ENCODE results near the gene ITSN2. TPM values are rescaled to one million over a fixed set of nuclear protein-coding genes. Genes with fewer than 3 reads are reported as not detected.
A peak's percentile ranks its signal among the peaks of the same experiment; 100 is the strongest.

ITSN2 gene
- total and polyA plus RNA-seq, 2 donors (not counting 1 experiment from before 2014, with no cell fraction given): 23.1 to 43.4 TPM

GRCh38 chr2:24237313-24237712, 123.0 kb downstream of the ITSN2 start:
- H3K9ac ChIP-seq (ENCODE audit: insufficient read depth, low read length): no peak overlapping the region
- H3K36me3 ChIP-seq (ENCODE audit: control insufficient read depth, insufficient read depth, low read length): no peaks in the 10 kb centered on the region
- no peak overlapping the region for H3K4me3 ChIP-seq (replicated peaks in 1 of 4; ENCODE audit: control extremely low read depth in 1 of 4, insufficient read depth in 1 of 4, low read depth in 3 of 4, low read length in 4 of 4)
- DNase-seq (ENCODE audit: low read depth in 2 of 2): no peak
- no peaks in the 10 kb centered on the region for H3K79me2 ChIP-seq (ENCODE audit: control insufficient read depth, insufficient read depth, low read length)
- no peaks in the 10 kb centered on the region for H4K20me1 ChIP-seq (ENCODE audit: control insufficient read depth, extremely low read depth, insufficient read depth, low read length)
- H3K9me3 ChIP-seq (ENCODE audit: control insufficient read depth, insufficient read depth, low read depth, low read length): no peaks in the 10 kb centered on the region
- TF ChIP-seq EZH2 (IDR thresholded peaks at IDR 0.05; ENCODE audit: low read length, missing control alignments): no peak
- no peak for TF ChIP-seq CTCF (conservative IDR thresholded peaks at IDR 0.05 in 1 of 2, IDR thresholded peaks at IDR 0.05 in 1 of 2; ENCODE audit: low read depth in 1 of 2, low read length in 2 of 2)
- no peak overlapping the region for H3K4me2 ChIP-seq (ENCODE audit: extremely low read depth, insufficient read depth, low read length)
- H3K27ac ChIP-seq (ENCODE audit: insufficient read depth, low read length): no peak overlapping the region
- H3K27me3 ChIP-seq (ENCODE audit: control insufficient read depth, insufficient read depth, low read length): no peaks in the 10 kb centered on the region
- H2AFZ ChIP-seq (ENCODE audit: low read length): no peak overlapping the region
- H3K4me1 ChIP-seq (ENCODE audit: control insufficient read depth, extremely low read depth, insufficient read depth, low read length): no peaks in the 10 kb centered on the region

GRCh38 chr2:24233321-24233720, 127.0 kb downstream of the ITSN2 start:
- H3K9ac ChIP-seq (ENCODE audit: insufficient read depth, low read length): no peak overlapping the region
- no peak overlapping the region for H3K4me2 ChIP-seq (ENCODE audit: extremely low read depth, insufficient read depth, low read length)
- H2AFZ ChIP-seq (ENCODE audit: low read length): no peak overlapping the region
- no peak overlapping the region for H3K27ac ChIP-seq (ENCODE audit: insufficient read depth, low read length)
- no peaks in the 10 kb centered on the region for H3K27me3 ChIP-seq (ENCODE audit: control insufficient read depth, insufficient read depth, low read length)
- H3K4me3 ChIP-seq (replicated peaks in 1 of 4; ENCODE audit: control extremely low read depth in 1 of 4, insufficient read depth in 1 of 4, low read depth in 3 of 4, low read length in 4 of 4): no peak overlapping the region
- H3K36me3 ChIP-seq (ENCODE audit: control insufficient read depth, insufficient read depth, low read length): no peaks in the 10 kb centered on the region
- H3K79me2 ChIP-seq (ENCODE audit: control insufficient read depth, insufficient read depth, low read length): no peaks in the 10 kb centered on the region
- DNase-seq (ENCODE audit: low read depth in 2 of 2): peak in 1 of 2 donors; percentile 16
- H3K9me3 ChIP-seq (ENCODE audit: control insufficient read depth, insufficient read depth, low read depth, low read length): no peaks in the 10 kb centered on the region
- TF ChIP-seq CTCF (conservative IDR thresholded peaks at IDR 0.05 in 1 of 2, IDR thresholded peaks at IDR 0.05 in 1 of 2; ENCODE audit: low read depth in 1 of 2, low read length in 2 of 2) (no peak), EZH2 (IDR thresholded peaks at IDR 0.05; ENCODE audit: low read length, missing control alignments) (no peak)
- no peaks in the 10 kb centered on the region for H3K4me1 ChIP-seq (ENCODE audit: control insufficient read depth, extremely low read depth, insufficient read depth, low read length)
- no peaks in the 10 kb centered on the region for H4K20me1 ChIP-seq (ENCODE audit: control insufficient read depth, extremely low read depth, insufficient read depth, low read length)

GRCh38 chr2:24231461-24231881, 128.9 kb downstream of the ITSN2 start:
- Histone ChIP-seq H3K4me2 (ENCODE audit: extremely low read depth, insufficient read depth, low read length) (no peak overlapping the region), H3K27ac (ENCODE audit: insufficient read depth, low read length) (no peak overlapping the region)
- DNase-seq (ENCODE audit: low read depth in 2 of 2): peak in 1 of 2 donors; percentile 68

More at GRCh38 chr2:24231461-24231881, 128.9 kb downstream of the ITSN2 start:
- H3K4me1 ChIP-seq (ENCODE audit: control insufficient read depth, extremely low read depth, insufficient read depth, low read length): no peaks in the 10 kb centered on the region
- no peaks in the 10 kb centered on the region for H4K20me1 ChIP-seq (ENCODE audit: control insufficient read depth, extremely low read depth, insufficient read depth, low read length)
- H3K79me2 ChIP-seq (ENCODE audit: control insufficient read depth, insufficient read depth, low read length): no peaks in the 10 kb centered on the region
- H3K36me3 ChIP-seq (ENCODE audit: control insufficient read depth, insufficient read depth, low read length): no peaks in the 10 kb centered on the region
- H2AFZ ChIP-seq (ENCODE audit: low read length): no peak overlapping the region
- no peaks in the 10 kb centered on the region for H3K9me3 ChIP-seq (ENCODE audit: control insufficient read depth, insufficient read depth, low read depth, low read length)
- no peak overlapping the region for H3K9ac ChIP-seq (ENCODE audit: insufficient read depth, low read length)
- TF ChIP-seq EZH2 (IDR thresholded peaks at IDR 0.05; ENCODE audit: low read length, missing control alignments) (no peak), CTCF (conservative IDR thresholded peaks at IDR 0.05 in 1 of 2, IDR thresholded peaks at IDR 0.05 in 1 of 2; ENCODE audit: low read depth in 1 of 2, low read length in 2 of 2) (no peak)
- no peaks in the 10 kb centered on the region for H3K27me3 ChIP-seq (ENCODE audit: control insufficient read depth, insufficient read depth, low read length)
- no peak overlapping the region for H3K4me3 ChIP-seq (replicated peaks in 1 of 4; ENCODE audit: control extremely low read depth in 1 of 4, insufficient read depth in 1 of 4, low read depth in 3 of 4, low read length in 4 of 4)
